ENCODE data around the gene SARDH. TPM values are rescaled to one million over a fixed set of nuclear protein-coding genes. Genes with fewer than 3 reads are reported as not detected.

SARDH gene
- total RNA-seq, 1 donor from 2014 or later: 6.8 TPM

- H3K27ac Mint-ChIP-seq: no peak overlapping the region
- H3K27me3 Mint-ChIP-seq: no peaks in the 10 kb centered on the region
- TF ChIP-seq CTCF (conservative IDR thresholded peaks at IDR 0.05): no peak
- no peak for DNase-seq (ENCODE audit: extremely low spot score, unreplicated experiment)
- H3K4me1 Mint-ChIP-seq (ENCODE audit: unreplicated experiment): no peaks in the 10 kb centered on the region
- no peaks in the 10 kb centered on the region for H3K9me3 Mint-ChIP-seq
- no peaks in the 10 kb centered on the region for H3K36me3 Mint-ChIP-seq
- H3K4me3 Mint-ChIP-seq: no peak overlapping the region
These were observed 36.7 kb downstream of the SARDH start for GRCh38 chr9:133701321-133701980.

- no peak for DNase-seq (ENCODE audit: extremely low spot score, unreplicated experiment)
- Mint-ChIP-seq H3K4me3 (no peak overlapping the region), H3K9me3 (no peaks in the 10 kb centered on the region), H3K27me3 (no peaks in the 10 kb centered on the region), H3K4me1 (ENCODE audit: unreplicated experiment) (no peaks in the 10 kb centered on the region), H3K27ac (no peak overlapping the region), H3K36me3 (no peaks in the 10 kb centered on the region)
- TF ChIP-seq CTCF (conservative IDR thresholded peaks at IDR 0.05): no peak
These were observed 37.3 kb downstream of the SARDH start for GRCh38 chr9:133700819-133701320.

GRCh38 chr9:133699546-133699945 is 38.6 kb downstream of the SARDH start:
- DNase-seq (ENCODE audit: extremely low spot score, unreplicated experiment): no peak
- Mint-ChIP-seq H3K4me1 (ENCODE audit: unreplicated experiment) (no peaks in the 10 kb centered on the region), H3K9me3 (no peaks in the 10 kb centered on the region), H3K27me3 (peaks cover 3% of the 10 kb centered on the region), H3K4me3 (no peak overlapping the region), H3K36me3 (no peaks in the 10 kb centered on the region), H3K27ac (no peak overlapping the region)
- TF ChIP-seq CTCF (conservative IDR thresholded peaks at IDR 0.05): no peak

- peaks cover 6% of the 10 kb centered on the region for H3K4me1 Mint-ChIP-seq (ENCODE audit: unreplicated experiment)
- H3K36me3 Mint-ChIP-seq: no peaks in the 10 kb centered on the region
- H3K9me3 Mint-ChIP-seq: no peaks in the 10 kb centered on the region
- no peak overlapping the region for H3K27ac Mint-ChIP-seq
- DNase-seq (ENCODE audit: extremely low spot score, unreplicated experiment): no peak
- H3K4me3 Mint-ChIP-seq: no peak overlapping the region
- peaks cover 3% of the 10 kb centered on the region for H3K27me3 Mint-ChIP-seq
- TF ChIP-seq CTCF (conservative IDR thresholded peaks at IDR 0.05): no peak
These were observed 42.1 kb downstream of the SARDH start for GRCh38 chr9:133696071-133696472.

- Mint-ChIP-seq H3K36me3 (no peaks in the 10 kb centered on the region), H3K9me3 (no peaks in the 10 kb centered on the region), H3K27ac (no peak overlapping the region), H3K4me3 (no peak overlapping the region), H3K4me1 (ENCODE audit: unreplicated experiment) (peaks cover 10% of the 10 kb centered on the region), H3K27me3 (peaks cover 3% of the 10 kb centered on the region)
- no peak for TF ChIP-seq CTCF (conservative IDR thresholded peaks at IDR 0.05)
- no peak for DNase-seq (ENCODE audit: extremely low spot score, unreplicated experiment)
These were observed 43.5 kb downstream of the SARDH start for GRCh38 chr9:133694686-133695085.

Measured in type B pancreatic cell (in vitro differentiated cells).